Upper lobe of right lung (tissue), 1 donor: ENCODE results near the gene SPTAN1. TPM values are rescaled to one million over a fixed set of nuclear protein-coding genes. Genes with fewer than 3 reads are reported as not detected.

Source experiments
- ATAC-seq: fragments of 200-7000 bp; cut with Tn5 transposase; one replicate; pipeline ENCODE4 v1.9.1; 2020; ENCODE audit warnings: mild to moderate bottlenecking, moderate library complexity
- DNase-seq: peaks from one replicate; pipeline ENCODE4 v3.0.0-alpha.2; 2020
- H3K27ac ChIP-seq: fragments of 200-600 bp; one replicate; pipeline ENCODE4 v1.8.0; 2022
- H3K27me3 ChIP-seq: fragments of 200-600 bp; one replicate; pipeline ENCODE4 v1.8.0; 2022; ENCODE audit warnings: mild to moderate bottlenecking
- H3K36me3 ChIP-seq: fragments of 200-600 bp; one replicate; pipeline ENCODE4 v1.8.0; 2022
- H3K4me1 ChIP-seq: fragments of 200-600 bp; one replicate; pipeline ENCODE4 v1.8.0; 2022
- H3K4me3 ChIP-seq: fragments of 200-600 bp; one replicate; pipeline ENCODE4 v1.8.0; 2022; ENCODE audit warnings: mild to moderate bottlenecking
- H3K9me3 ChIP-seq: fragments of 200-600 bp; one replicate; pipeline ENCODE4 v1.8.0; 2022
- CTCF ChIP-seq: fragments of 200-600 bp; IDR thresholded peaks from one replicate; pipeline ENCODE4 v1.8.0; 2022; ENCODE audit warnings: antibody characterized with exemption
- intact Hi-C: fragments of 100-400 bp; cut with DNase I; formaldehyde crosslinking; loops from one replicate; pipeline ENCODE4 v1.11.0; 2022
- total RNA-seq: library from RNA; stranded (reverse); fragmentation: NEBNext Ultra II Directional; extraction: Animal tissue kit (Norgen Biotek cat#: 25700); gene quantifications from one replicate; pipeline ENCODE4 v1.2.1, GENCODE V29; 2021
- donor health status: DM: no; HTN: yes; CAD: no; lungs with severe emphysema.

The SPTAN1 gene
- total RNA-seq, 1 donor from 2014 or later, result 358 TPM

GRCh38 chr9:128550770-128551656 lies 1.4 kb upstream of the SPTAN1 start:
- DNase-seq, result no peak
- no peak for ATAC-seq

GRCh38 chr9:128551657-128552152 lies 682 bp upstream of the SPTAN1 start:
- Histone ChIP-seq H3K4me3 (peak overlapping the region; percentile 95), H3K36me3 (no peaks in the 10 kb centered on the region), H3K27ac (peak overlapping the region; percentile 94), H3K9me3 (no peaks in the 10 kb centered on the region), H3K4me1 (peaks cover 44% of the 10 kb centered on the region), H3K27me3 (no peaks in the 10 kb centered on the region)
- no peak for ATAC-seq
- no peak for TF ChIP-seq CTCF
- no peak for DNase-seq
- intact Hi-C loops, result no loop called here

More at GRCh38 chr9:128550770-128551656, 1.4 kb upstream of the SPTAN1 start:
- no peak for TF ChIP-seq CTCF
- peak overlapping the region; percentile 94 for H3K27ac ChIP-seq
- no peaks in the 10 kb centered on the region for H3K27me3 ChIP-seq
- H3K9me3 ChIP-seq, result no peaks in the 10 kb centered on the region
- intact Hi-C loops, result no loop called here
- peaks cover 40% of the 10 kb centered on the region for H3K4me1 ChIP-seq
- H3K4me3 ChIP-seq, result peak overlapping the region; percentile 95
- no peaks in the 10 kb centered on the region for H3K36me3 ChIP-seq

GRCh38 chr9:128552744-128553440 lies 505 bp downstream of the SPTAN1 start:
- Histone ChIP-seq H3K9me3 (no peaks in the 10 kb centered on the region), H3K4me3 (peak overlapping the region; percentile 95), H3K4me1 (peaks cover 54% of the 10 kb centered on the region), H3K27me3 (no peaks in the 10 kb centered on the region), H3K36me3 (no peaks in the 10 kb centered on the region), H3K27ac (peak overlapping the region; percentile 94)
- intact Hi-C loops, result no loop called here
- DNase-seq (peak; percentile 85), ATAC-seq (peak; percentile 54)
- TF ChIP-seq CTCF, result no peak

- intact Hi-C loops, result no loop called here
- Histone ChIP-seq H3K27me3 (no peaks in the 10 kb centered on the region), H3K9me3 (no peaks in the 10 kb centered on the region), H3K4me1 (peaks cover 63% of the 10 kb centered on the region), H3K36me3 (no peaks in the 10 kb centered on the region), H3K4me3 (peak overlapping the region; percentile 95), H3K27ac (peak overlapping the region; percentile 94)
- TF ChIP-seq CTCF, result no peak
- DNase-seq (no peak), ATAC-seq (no peak)
Measured at GRCh38 chr9:128553728-128554127, 1.3 kb downstream of the SPTAN1 start.

GRCh38 chr9:128554155-128554862 lies 1.9 kb downstream of the SPTAN1 start:
- Histone ChIP-seq H3K9me3 (no peaks in the 10 kb centered on the region), H3K4me3 (peak overlapping the region; percentile 95), H3K36me3 (no peaks in the 10 kb centered on the region), H3K27me3 (no peaks in the 10 kb centered on the region), H3K4me1 (peaks cover 68% of the 10 kb centered on the region), H3K27ac (peak overlapping the region; percentile 94)
- intact Hi-C loops, result no loop called here
- TF ChIP-seq CTCF, result no peak
- peak; percentile 3 for ATAC-seq
- no peak for DNase-seq
